ENCODE data around the gene MCOLN2. TPM values are rescaled to one million over a fixed set of nuclear protein-coding genes. Genes with fewer than 3 reads are reported as not detected.

MCOLN2 gene
- total and polyA plus RNA-seq, 2 of the 4 experiments (the other 2 are of a cell fraction): 0.43 to 0.54 TPM

- in situ Hi-C loops (cut with MboI; ENCODE audit: low sequenced_read_pairs): loop anchor here (5.0 to 25.0 kb wide), 3 partner anchors 164 to 471 kb away; no protein-coding TSS in a partner anchor
- no peak overlapping the region for H3K4ac ChIP-seq (ENCODE audit: low read depth, low read length)
Observed at GRCh38 chr1:84936116-84936810, 60.6 kb downstream of the MCOLN2 start.

More at GRCh38 chr1:84936116-84936810, 60.6 kb downstream of the MCOLN2 start:
- no peak overlapping the region for H2BK120ac ChIP-seq (ENCODE audit: low read depth, low read length)
- H3K4me3 ChIP-seq (ENCODE audit: insufficient read depth, low read depth, low read length): no peak overlapping the region
- no peak overlapping the region for H3K23ac ChIP-seq (ENCODE audit: low read depth, low read length)
- no peak overlapping the region for H3K14ac ChIP-seq (replicated peaks; ENCODE audit: low read depth, low read length)
- H3K36me3 ChIP-seq (ENCODE audit: control insufficient read depth, insufficient read depth, low read length): no peaks in the 10 kb centered on the region
- no peak overlapping the region for H2AK5ac ChIP-seq (ENCODE audit: low read depth, low read length)
- WGBS, 2 experiments (ENCODE audit: extremely low coverage in 2 of 2, insufficient read length in 1 of 2): 0% methylated on average over 2 of the region's 5 CpGs; no CpG with 5 or more reads in 1 of the 2 experiments
- H3K9me3 ChIP-seq (ENCODE audit: control insufficient read depth, insufficient read depth, low read length): no peaks in the 10 kb centered on the region
- H2AFZ ChIP-seq (replicated peaks; ENCODE audit: low read length, poor library complexity): no peak overlapping the region
- no TSS peak for BruUV-seq (replicated peaks)
- no peak overlapping the region for H2AK9ac ChIP-seq (replicated peaks; ENCODE audit: low read depth, low read length, poor library complexity)
- intact Hi-C loops (cut with micrococcal nuclease): loop anchor here (1.0 to 10.0 kb wide), 5 partner anchors 164 to 794 kb away; partner anchors contain the start of gene PRKACB
- H3K4me2 ChIP-seq (ENCODE audit: low read depth, low read length): no peak overlapping the region
- POLR2A ChIA-PET (ENCODE audit: unreplicated experiment): no interaction called here
- no peak overlapping the region for H2BK20ac ChIP-seq (ENCODE audit: low read depth, low read length)
- peak; percentile 72 for DNase-seq
- H3K4me1 ChIP-seq (ENCODE audit: control insufficient read depth, insufficient read depth, low read length): peaks cover 2% of the 10 kb centered on the region; the same call in 1 of the 2 replicates
- dilution Hi-C loops (cut with HindIII; ENCODE audit: low sequenced_read_pairs, unreplicated experiment): no loop called here
- no peak overlapping the region for H2BK15ac ChIP-seq (ENCODE audit: low read depth, low read length)
- H4K91ac ChIP-seq (ENCODE audit: insufficient read depth, low read depth, low read length): no peak overlapping the region
- H2BK5ac ChIP-seq (ENCODE audit: low read depth, low read length, poor library complexity, severe bottlenecking): no peak overlapping the region
- TF ChIP-seq, protein P1, sequence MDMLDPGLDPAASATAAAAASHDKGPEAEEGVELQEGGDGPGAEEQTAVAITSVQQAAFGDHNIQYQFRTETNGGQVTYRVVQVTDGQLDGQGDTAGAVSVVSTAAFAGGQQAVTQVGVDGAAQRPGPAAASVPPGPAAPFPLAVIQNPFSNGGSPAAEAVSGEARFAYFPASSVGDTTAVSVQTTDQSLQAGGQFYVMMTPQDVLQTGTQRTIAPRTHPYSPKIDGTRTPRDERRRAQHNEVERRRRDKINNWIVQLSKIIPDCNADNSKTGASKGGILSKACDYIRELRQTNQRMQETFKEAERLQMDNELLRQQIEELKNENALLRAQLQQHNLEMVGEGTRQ (IDR thresholded peaks at IDR 0.05; ENCODE audit: low read depth, low read length): no peak
- no peak for TF ChIP-seq NFE2L2 (IDR thresholded peaks at IDR 0.05; ENCODE audit: low read depth, low read length)
- peak; percentile 96 for TF ChIP-seq RAD21 (IDR thresholded peaks at IDR 0.05; ENCODE audit: low read length)
- no peak for TF ChIP-seq FOS (IDR thresholded peaks at IDR 0.05; ENCODE audit: low read depth, low read length)
- TF ChIP-seq CEBPB (IDR thresholded peaks at IDR 0.05; ENCODE audit: low read depth, low read length): 0 out of 2 replicates have a peak, but pooled peaks have one; percentile 11
- TF ChIP-seq CTCF (conservative IDR thresholded peaks at IDR 0.05; ENCODE audit: low read depth, low read length): peak; percentile 95
- TF ChIP-seq SMC3 (IDR thresholded peaks at IDR 0.05; ENCODE audit: low read depth, low read length): peak; percentile 74
- TF ChIP-seq MAZ (IDR thresholded peaks at IDR 0.05; ENCODE audit: borderline replicate concordance, low read depth, low read length): no peak
- no peak for TF ChIP-seq CHD1 (IDR thresholded peaks at IDR 0.05; ENCODE audit: low read depth, low read length)
- no peak for TF ChIP-seq POLR2A (IDR thresholded peaks at IDR 0.05; ENCODE audit: low read depth, low read length)
- no peaks in the 10 kb centered on the region for H3K79me1 ChIP-seq (ENCODE audit: low read depth in 1 of 2, low read length in 2 of 2)
- no peak overlapping the region for H4K5ac ChIP-seq (ENCODE audit: low read depth, low read length)
- H3K27me3 ChIP-seq (ENCODE audit: control insufficient read depth, insufficient read depth, low read length): peaks cover 12% of the 10 kb centered on the region
- H3K9ac ChIP-seq (ENCODE audit: low read depth, low read length): no peak overlapping the region
- no peak overlapping the region for H3K27ac ChIP-seq (ENCODE audit: insufficient read depth, low read length)
- H3K9me1 ChIP-seq (ENCODE audit: insufficient read depth, low read length): peaks cover 9% of the 10 kb centered on the region; the same call in 1 of the 2 replicates
- H3K56ac ChIP-seq (ENCODE audit: extremely low read depth, insufficient read depth, low read length): no peak overlapping the region
- no peak overlapping the region for H4K8ac ChIP-seq (ENCODE audit: low read depth in 2 of 2, low read length in 2 of 2)
- no peaks in the 10 kb centered on the region for H4K20me1 ChIP-seq (ENCODE audit: insufficient read depth, low read length)
- CTCF ChIA-PET: interaction anchor here (0.6 to 3.1 kb wide), 6 partner anchors 9 to 176 kb away, joined by 3 to 12 read pairs (median 4); no protein-coding TSS in a partner anchor
- peak; percentile 92 for ATAC-seq (ENCODE audit: low read depth)
- no peak overlapping the region for H3K18ac ChIP-seq (ENCODE audit: low read depth, low read length)

All from IMR-90 (cell line).